HG03442 (cell line): ENCODE measurements around the gene ZDHHC18.
"Not testable (repeated sequence)": the region's sequence is repeated elsewhere in the genome, so short reads cannot be mapped to it uniquely, and the experiment has no call there.

ENCODE experiments used
- ATAC-seq: cut with Tn5 transposase; IDR thresholded peaks from one replicate; pipeline ENCODE4 v1.9.1; 2021; ENCODE audit warnings: mild to moderate bottlenecking, moderate library complexity; ENCODE audit not compliant: unreplicated experiment

ZDHHC18 gene

DNA sequence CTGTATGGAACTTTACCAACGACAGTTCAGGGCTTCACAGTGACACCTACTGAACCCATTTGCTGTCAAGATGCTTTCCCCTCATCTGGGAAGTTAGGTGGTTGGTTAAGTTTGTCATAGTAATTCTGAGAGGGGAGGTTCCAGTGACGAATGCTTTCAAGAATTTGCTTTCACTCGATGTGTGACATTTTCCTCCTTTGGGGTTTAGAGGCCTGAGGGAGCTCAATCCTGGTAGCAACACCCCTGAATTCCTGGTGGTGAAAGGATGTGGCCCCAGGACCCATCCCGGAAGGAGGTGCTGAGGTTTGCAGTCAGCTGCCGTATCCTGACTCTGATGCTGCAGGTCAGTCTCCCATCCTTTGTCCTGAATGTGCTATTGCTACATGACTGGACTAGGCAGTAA lies 35.9 kb upstream of the ZDHHC18 start:
- no peak for ATAC-seq

DNA sequence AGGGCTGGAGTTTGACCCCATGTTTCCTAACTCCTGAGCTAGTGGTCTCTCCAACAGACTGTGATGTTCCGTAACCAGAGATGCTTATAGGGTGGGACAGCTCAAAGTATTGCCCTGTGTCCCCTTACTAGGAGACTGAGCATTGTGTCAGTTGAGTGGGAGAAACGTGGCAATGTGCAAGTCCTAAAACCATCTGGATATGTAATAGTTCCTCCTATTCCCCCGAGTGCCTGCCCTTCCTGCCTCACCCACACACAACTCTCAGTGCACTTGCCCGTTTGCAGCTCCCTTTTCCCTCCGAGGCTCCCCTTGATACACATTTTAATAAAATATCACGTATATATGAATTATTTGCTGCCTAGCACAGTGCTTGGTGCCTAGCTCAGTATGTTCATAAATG lies 35.3 kb upstream of the ZDHHC18 start:
- no peak for ATAC-seq

DNA sequence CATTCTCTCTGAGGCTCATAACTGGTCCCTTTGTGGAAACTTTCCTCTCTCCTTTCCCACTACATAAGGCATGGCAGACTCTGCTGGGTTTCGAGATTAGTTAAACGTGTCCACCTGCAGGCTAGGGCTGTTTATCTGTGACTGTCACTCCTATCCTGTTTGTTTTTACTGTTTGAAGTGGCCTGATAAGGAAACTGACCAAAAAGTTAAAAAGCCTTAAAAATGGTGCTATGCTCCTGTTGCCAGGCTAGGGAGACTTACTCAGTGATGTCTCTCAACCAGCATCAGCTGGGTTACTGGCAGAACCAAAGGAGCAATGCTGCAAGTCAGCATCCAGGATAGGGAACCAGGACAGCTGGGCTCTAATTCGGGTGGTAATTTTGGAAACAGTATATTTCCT lies 34.9 kb upstream of the ZDHHC18 start:
- no peak for ATAC-seq

DNA sequence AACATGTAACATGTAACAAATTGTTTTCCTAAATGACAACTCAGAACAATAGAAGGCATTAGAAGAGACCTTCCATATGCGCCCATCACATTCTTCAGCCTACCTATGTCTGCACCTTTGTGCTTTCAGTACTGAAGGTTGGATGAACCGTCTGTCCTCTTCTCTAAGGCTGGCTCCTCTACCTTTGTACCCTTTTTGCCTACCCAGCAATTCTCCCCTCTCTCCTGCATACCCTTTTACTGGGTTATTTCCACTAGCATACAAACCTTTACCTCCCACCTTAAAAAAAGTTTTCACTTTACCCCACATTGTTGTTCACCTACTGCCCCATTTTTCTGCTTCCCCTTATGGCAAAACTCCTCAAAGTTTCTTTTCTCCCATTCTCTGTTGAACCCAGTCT lies 33.6 kb upstream of the ZDHHC18 start:
- ATAC-seq: no peak

DNA sequence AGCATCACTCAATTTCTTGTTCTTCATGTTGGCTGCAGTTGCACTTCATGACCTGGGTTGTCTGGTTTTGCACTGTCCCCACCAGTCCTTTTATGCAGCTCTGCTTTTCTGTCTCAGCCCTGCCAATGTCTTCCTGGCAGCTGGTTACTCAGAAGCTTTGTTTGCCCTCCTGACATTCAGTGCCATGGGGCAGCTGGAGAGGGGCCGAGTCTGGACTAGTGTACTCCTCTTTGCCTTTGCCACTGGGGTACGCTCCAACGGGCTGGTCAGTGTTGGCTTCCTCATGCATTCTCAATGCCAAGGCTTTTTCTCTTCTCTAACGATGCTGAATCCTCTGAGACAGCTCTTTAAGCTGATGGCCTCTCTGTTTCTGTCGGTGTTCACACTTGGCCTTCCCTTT lies 32.1 kb upstream of the ZDHHC18 start:
- ATAC-seq: no peak

DNA sequence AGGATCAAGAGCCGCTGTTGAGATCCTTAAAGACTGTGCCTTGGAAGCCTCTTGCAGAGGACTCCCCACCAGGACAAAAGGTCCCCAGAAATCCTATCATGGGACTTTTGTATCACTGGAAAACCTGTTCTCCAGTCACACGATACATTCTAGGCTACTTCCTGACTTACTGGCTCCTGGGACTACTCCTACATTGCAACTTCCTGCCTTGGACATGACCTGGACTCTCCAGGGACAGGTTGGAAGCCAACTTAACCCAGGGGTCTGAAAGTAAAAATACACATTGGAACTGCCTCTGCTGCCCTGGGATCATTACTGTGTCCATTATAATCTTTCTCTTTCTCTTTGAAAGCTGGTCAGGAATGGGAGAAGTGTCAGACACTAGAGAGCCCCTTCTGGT lies 28.9 kb upstream of the ZDHHC18 start:
- no peak for ATAC-seq

DNA sequence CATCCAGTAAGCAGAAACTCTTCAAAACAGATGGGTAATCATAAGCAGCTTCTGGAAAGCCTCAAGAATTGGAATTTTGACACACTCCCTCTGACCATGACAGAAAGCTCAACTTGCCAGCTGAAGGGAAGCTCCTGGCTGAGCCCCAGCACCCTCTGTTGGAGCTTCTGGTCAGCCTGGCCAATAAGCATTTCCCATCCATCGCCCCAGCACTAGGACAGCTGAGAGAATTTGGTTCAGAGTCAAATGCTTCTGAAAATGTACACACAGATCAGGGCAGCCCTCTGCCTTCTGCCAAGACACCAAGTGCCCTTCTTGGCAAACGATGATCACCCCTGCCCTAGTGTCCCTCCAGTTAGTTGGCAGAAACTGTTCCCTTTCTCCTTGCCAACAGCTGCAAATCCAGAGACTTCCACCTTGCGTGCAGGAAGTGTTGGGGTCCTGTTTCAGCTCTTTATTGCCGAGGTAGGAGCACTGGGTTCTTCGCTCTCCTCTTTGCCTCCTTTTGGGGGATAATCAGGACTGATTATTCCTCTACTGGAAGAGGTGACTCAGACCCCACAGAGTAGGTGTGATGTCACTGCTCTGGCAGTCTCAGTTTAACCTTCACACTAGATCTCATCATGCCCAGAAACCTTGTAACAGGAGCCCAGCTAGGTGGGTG lies 26.9 kb upstream of the ZDHHC18 start:
- no peak for ATAC-seq

DNA sequence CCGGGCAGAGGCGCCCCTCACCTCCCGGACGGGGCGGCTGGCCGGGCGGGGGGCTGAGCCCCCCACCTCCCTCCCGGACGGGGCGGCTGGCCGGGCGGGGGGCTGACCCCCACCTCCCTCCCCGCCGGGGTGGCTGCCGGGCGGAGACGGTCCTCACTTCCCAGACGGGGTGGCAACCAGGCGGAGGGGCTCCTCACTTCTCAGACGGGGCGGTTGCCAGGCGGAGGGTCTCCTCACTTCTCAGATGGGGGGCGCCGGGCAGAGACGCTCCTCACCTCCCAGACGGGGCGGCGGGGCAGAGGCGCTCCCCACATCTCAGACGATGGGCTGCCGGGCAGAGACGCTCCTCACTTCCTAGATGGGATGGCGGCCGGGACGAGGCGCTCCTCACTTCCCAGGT lies 22.6 kb upstream of the ZDHHC18 start:
- not testable (repeated sequence) for ATAC-seq

DNA sequence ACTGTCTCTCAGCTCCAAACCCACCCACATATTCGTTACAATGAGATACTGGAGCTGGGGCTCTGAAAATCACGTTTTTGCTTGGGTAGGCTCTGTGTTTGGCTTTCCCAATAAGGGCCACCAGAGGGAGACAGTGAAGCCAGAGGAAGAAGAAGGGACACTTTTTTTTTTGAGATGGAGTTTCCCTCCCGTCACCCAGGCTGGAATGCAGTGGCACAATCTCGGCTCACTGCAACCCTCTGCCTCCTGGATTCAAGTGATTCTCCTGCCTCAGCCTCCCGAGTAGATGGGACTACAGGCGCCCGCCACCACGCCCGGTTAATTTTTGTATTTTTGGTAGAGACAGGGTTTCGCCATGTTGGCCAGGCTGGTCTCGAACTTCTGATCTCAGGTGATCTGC lies 16.4 kb upstream of the ZDHHC18 start:
- not testable (repeated sequence) for ATAC-seq

DNA sequence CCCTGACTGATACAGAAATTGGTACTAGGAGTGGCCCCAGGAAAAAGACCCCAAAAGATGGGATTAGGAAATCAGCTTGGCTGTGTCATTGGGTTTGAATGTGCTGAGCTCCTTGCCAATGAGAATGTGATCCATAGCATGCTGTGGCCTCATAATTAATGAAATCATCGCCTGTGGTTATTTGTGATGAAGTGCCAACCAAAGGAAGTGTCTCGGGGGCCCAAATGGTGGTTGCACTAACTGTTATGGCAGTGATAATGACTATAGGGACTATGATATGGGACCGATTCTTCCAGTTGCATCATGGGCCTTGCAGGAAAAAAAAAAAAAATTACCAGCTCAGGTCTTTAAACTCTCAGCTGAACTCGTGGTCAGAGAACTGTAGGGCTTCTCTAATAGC lies 15.4 kb upstream of the ZDHHC18 start:
- no peak for ATAC-seq

DNA sequence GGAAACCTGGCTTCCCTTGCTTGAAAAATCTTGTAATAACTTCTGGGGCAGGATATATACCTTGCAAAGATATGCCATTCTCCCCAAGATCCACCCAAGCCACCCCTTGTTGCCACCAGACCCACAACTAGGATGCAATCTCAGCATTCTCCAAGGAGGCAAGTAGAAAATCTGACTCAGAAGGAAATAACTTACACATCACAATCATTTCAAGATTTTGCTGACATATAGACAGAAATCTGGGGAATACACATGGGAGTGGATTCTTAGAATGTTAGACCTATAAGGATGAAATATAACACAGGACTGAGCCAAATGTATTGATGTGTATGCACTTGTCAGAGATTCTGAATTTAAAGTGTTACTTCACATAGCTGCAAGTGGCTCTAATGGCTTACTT lies 14.8 kb upstream of the ZDHHC18 start:
- no peak for ATAC-seq

DNA sequence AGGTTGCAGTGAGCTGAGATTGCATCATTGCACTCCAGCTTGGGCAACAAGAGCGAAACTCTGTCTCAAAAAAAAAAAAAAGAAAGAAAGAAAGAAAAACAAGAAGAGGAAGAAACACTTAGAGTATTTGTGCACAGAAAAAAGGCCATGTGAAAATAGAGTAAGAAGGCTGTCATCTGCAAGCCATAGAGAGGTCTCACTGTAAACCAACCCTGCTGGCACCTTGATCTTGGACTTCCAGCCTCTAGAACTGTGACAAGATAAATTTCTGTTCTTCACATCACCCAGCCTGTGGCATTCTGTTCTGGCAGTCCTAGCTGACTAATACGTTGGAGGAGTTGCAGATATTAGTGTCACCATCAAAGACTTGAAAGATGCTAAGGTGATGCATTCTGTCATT lies 12.1 kb upstream of the ZDHHC18 start:
- no peak for ATAC-seq

DNA sequence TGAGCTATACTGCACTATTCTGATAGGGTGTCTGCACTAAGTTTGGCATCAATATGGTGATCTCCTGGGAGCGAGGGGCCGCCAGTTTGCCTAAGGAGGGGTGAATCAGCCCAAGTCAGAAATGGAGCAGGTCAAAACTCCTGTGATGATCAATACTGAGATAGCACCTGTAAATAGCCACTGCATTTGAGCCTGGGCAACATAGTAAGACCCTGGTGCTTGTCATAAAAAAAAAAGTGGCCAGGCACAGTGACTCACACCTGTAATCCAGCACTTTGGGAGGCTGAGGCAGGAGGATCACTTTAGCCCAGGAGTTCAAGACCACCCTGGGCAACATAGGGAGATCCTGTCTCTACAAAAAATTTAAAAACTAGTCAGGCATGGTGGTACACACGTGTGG lies 11.6 kb upstream of the ZDHHC18 start:
- no peak for ATAC-seq

DNA sequence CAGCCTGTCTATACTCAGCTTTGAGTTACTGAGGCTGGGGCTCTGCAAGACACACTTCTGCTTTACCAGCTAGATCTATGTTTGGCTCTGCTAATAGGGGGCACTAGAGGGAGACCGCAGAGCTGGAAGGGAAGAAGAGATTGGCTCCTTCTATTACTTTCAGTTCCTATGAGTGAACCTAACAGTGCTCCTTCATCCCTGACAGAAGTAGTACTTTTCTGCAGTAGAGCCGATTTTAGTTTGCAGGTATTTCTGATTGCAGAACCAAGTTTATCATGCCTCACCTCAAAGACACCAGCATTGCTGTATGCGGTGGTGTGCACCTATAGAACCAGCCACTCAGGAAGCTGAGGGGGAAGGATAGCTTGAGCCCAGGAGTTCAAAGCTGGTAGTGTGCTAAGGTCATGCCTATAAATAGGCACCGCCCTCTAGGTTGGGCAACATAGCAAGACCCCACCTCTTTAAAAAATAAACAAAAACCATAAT lies 5.7 kb upstream of the ZDHHC18 start:
- ATAC-seq: no peak

DNA sequence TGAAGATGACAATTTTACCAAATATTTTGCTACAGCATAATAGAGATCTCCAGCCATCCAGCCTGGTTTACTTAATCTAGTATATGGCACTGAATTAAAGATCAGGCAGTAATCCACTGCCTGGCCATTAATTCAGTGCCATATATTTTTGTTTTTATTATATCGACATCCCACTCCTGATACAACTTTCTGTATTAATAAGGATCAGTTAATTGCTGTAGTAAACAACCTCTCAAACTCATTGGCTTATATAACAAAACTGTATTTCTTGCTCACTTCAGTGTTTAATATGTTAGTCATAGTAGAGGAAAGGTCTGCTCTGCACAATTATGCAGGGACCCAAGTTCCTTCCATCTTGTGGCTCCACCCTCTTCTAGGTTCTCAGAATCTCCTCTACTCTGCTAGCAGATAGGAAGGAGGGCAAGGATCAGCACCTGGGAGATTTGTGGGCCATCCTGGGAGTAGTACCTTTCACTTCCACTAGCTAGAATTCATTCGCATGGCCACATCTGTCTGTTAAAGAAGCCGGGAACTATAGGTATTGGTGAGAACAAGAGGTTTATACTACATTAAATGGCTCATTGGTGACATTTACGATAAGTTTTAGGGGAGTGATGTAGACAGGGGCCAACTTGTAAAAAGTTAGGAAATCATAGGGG lies 3.6 kb upstream of the ZDHHC18 start:
- ATAC-seq: no peak

DNA sequence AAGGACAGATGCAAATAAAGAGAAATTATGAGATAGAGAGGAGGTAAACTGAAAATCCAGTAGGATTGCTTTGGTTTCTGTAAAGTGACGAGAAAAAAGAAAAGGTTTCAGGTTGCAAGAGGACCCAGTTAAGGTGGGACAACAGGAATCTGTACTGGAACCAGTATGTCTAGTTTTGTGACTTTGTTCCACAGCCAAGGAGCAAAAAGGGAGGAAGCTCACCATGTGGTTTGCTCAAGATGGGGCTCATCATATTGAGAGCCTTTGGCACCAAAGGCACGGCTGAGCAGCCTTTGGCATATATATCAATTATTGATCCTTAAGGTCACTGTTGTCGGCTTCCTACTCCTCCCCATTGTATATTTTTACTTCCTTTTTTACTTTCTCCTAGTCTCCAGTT lies 1.8 kb upstream of the ZDHHC18 start:
- no peak for ATAC-seq

DNA sequence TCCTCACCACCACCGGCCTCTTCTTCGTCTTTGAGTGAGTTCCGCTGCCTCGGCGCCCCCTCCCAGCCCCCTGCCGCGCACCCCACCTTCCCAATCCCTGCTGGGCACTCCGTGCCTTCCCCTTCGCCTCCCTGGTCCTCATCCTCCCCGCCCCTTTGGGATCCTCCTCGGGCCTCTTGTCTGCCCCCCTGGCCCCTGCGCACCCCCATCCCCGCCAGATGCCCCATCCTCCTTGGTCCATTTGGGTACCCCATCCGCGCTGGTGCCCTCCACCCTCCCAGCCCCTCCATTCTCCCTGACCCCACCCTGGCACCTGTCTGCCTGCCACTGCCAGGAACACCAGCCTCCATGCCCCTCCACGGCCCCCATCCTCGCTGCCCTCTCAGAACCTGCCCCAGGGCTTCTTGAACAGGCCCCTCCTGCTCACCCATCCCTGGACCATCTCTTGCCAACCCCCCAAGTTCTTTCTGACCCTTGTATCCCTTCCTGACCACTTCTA lies 667 bp downstream of the ZDHHC18 start:
- no peak for ATAC-seq

DNA sequence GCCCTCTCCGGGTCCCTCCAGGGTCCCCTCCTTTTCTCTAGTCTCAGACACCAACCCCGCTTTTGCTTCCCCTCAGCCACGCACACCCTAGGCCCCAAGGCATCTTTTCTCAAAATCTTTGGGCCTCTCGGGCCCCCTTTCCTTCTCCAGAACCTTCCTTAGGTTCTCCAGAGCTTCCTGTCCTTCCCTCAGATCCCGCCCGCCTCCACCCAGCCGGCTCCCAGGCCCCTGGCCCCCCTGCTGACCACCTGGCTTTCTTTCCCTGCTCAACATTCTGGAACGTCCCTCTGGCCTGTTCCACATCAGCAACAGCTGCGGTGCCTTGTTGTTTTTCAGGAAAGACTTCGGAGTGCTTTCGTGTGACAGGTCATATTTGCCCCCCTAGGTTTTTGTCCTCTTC lies 1.2 kb downstream of the ZDHHC18 start:
- no peak for ATAC-seq

DNA sequence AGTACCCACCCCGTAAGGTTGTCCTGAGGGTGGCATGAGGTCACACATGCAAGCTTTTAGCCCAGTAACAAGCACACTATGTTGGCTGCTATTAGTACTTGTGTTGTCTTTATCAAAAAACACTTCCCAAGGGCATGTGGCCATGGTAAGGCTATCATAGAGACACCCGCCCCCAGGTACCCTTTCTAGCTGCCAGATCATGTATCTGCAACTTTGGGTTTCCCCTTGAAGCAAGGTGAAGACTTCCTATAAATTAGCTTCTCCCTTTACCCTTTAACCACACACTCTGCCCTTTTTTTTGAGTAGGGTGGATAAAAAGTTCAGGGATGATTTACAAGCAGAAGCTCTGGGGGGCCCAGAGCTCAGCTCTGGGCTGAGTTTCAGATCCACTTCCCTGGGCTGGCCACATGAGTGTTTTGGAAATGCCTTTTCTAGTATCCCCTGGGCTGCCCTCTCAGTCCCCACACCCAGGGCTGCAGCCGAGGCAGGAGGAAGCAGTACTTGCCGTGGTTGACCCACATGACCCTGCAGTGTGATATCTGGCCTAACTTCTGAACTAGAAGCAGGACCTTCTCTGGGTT lies 2.0 kb downstream of the ZDHHC18 start:
- ATAC-seq: no peak

DNA sequence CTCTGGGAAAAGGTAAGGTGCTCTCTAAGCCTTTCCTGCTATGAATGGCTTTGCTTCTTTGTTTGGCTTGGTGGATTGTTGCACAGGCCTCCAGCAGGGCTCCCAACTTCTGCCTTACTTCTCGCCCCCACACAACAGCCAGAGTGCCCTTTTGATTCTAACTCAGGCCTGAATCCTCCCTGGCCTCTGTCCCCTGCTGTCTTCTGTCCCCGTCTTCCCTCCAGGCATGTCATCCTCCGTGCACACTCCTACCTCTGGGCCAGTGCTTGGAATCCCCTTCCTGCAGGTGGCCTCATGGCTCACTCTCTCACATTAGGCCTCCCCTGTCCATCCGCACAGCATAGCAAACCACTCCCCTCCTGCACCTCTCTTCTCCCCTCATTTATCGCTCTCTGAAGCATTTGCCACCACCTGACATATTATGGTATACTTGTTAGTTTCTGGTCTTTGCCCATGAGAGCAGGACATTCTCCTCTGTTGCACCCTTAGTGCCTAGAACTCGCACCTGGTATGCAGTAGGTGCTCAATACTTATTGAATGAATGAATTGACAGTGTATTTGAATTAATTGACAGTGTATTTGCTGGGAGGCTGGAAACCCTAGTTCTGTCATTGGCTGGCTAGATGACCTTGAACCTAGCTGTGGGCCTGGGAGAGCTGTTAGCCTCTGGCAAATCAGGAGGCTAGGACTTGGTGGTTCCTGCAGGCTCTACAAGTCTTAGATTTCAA lies 2.9 kb downstream of the ZDHHC18 start:
- no peak for ATAC-seq

DNA sequence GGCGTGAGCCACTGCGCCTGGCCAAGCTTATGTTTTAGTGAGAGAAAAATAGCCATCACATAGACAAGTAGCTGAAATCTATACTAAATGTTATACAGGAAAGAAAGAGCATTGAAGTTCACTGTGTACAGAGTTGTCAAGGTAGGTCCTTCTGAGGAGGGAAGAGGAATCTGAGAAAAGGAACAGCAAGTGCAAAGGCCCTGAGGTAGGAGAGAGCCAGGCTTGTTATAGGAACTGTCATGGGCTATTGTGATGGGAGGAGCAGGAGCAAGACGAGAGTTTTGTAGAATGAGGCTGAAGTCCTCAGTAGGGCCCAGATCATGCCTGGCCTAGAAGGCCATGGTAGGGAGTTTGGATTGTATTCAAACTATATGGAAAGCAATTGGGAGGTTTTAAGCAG lies 4.6 kb downstream of the ZDHHC18 start:
- ATAC-seq: no peak
